AG09319 (cell line): Measurements from ENCODE around the gene ZFAND4.

ENCODE experiments used
- DNase-seq: peaks from one replicate; pipeline ENCODE4 v3.0.0-alpha.2; 2010; ENCODE audit warnings: low read depth; ENCODE audit errors: extremely low read depth
- TF ChIP-seq, protein P1 (sequence below): IDR thresholded peaks from 2 replicates; pipeline ENCODE4 v1.5.1; 2011; ENCODE audit warnings: low read depth, mild to moderate bottlenecking, inconsistent platforms, low read length, moderate library complexity

The ZFAND4 gene

DNA sequence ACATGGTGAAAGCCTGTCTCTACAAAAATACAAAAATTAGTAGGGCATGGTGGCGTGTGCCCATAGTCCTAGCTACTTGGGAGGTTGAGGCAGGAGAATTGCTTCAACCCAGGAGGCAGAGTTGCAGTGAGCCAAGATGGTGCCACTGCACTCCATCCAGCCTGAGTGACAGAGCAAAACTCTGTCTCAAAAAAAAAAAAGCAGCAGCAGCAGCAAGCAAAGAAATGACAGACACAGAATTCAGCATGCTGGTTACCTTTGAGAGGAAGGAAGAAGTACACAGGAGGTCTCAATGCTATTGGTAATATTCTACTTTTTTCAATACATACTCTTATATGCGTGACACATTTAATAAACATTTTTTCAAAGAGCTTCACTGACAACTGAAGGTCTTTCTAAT, 81.3 kb downstream of the ZFAND4 start:
- DNase-seq = no peak
- TF ChIP-seq, protein P1, sequence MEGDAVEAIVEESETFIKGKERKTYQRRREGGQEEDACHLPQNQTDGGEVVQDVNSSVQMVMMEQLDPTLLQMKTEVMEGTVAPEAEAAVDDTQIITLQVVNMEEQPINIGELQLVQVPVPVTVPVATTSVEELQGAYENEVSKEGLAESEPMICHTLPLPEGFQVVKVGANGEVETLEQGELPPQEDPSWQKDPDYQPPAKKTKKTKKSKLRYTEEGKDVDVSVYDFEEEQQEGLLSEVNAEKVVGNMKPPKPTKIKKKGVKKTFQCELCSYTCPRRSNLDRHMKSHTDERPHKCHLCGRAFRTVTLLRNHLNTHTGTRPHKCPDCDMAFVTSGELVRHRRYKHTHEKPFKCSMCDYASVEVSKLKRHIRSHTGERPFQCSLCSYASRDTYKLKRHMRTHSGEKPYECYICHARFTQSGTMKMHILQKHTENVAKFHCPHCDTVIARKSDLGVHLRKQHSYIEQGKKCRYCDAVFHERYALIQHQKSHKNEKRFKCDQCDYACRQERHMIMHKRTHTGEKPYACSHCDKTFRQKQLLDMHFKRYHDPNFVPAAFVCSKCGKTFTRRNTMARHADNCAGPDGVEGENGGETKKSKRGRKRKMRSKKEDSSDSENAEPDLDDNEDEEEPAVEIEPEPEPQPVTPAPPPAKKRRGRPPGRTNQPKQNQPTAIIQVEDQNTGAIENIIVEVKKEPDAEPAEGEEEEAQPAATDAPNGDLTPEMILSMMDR = no peak

DNA sequence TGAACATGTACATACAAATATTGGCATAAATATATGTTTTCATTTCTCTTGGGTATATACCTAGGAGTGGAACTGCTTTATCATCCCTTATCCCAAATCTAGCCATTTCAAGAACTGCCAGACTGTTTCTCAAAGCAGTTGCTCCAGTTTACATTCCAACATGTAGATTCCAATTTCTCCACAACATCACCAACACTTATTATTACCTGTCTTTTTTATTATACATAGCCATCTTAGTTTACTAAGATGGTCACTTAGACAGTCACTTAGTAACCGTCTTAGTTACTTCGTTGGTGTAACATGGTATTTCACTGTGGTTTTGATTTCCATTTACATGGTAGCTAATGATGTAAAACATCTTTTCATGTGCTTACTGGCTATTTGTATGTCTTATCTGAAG, 82.7 kb downstream of the ZFAND4 start:
- DNase-seq = no peak
- TF ChIP-seq, protein P1 = no peak

DNA sequence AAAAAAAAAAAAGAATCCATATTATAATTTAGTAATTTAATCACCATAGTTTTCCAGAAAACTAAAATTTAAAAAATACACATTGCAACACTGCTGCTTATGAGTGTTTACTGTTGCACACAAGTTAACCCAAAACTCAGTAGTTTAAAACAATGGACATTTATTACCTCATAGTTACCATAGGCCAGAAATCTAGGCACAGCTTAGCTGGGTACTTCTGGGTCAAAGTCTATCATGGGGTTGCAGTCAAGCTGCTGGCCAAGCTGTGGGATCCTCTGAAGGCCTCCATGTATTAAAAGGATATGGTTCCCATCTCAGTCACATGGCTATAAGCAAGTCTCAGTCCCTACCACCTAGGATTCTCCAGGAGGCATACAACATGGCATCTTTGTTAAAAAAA, 83.6 kb downstream of the ZFAND4 start:
- no peak for DNase-seq

DNA sequence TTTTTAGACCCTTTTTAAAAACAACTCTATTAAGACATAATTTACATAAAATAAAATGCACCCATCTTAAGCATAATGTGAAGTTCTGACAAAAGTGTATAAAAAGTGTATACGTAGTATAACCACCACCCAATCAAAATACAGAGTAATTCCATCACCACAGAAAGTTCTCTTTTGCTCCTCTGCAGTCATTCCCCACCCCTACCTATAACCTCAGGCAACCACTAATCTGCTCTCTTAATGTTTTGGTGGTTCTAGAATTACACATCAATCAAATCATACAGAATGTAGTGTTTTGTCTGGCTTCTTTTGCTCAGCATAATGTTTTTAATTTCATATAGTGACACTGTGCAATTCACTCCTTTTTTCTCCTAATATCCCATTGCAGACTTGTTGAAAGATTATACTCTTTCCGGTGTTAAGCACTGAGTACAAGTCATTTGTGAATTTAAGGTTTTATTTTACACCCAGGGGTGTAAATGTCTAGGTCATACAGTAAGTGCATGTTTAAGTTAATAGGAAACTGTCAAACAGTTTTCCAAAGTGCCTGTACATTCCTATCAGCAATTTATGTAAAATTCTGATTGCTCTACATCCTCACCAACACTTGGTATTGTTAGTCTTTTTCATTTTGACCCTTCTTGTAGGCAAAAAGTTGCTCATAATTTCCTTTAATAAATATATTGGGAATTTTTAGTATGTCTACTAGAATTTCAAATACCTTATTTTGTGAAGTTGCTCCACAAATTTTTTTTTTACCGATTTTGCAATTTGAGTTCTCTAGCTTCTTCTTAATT, 86.3 kb downstream of the ZFAND4 start:
- TF ChIP-seq, protein P1 = no peak
- no peak for DNase-seq

More for the DNA sequence above, 83.6 kb downstream of the ZFAND4 start:
- TF ChIP-seq, protein P1 = no peak

DNA sequence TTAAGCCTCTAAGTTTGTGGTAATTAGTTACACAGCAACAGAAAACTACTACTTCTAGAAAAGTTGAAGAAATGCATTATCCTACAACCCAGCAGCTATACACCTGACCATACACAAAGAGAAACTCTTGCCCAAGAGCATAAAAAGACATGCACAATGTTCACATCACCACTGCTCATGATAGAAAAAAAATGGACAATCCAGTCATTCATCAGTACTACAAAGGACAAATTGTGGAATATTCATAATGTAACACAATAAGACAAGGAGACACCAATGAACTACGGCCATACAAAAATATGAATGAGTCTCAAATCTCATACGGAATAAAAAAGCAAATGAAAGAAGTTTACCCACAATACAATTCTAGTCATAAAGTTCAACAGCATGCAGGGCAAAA, 87.4 kb downstream of the ZFAND4 start:
- no peak for DNase-seq

DNA sequence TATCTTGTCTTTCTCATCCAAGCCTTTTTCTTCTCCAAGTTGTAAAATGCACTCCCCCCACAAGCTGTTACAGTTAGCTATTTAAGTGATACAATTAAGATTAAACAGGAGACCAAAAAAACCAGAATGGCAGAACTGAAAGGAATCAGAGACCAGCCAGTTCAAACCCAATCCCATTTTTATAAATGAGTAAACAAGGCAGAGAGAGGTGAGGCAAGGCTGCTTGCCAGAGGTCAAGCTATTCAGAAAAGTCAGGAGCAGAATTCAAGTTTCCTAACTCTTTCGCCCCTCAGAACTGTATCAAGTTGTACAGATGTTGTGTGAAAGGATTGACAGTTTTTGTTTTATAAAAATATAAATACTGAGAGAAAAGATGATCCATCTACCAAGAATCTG, 90.2 kb downstream of the ZFAND4 start:
- DNase-seq = no peak
- TF ChIP-seq, protein P1 = no peak

More for the DNA sequence above, 87.4 kb downstream of the ZFAND4 start:
- TF ChIP-seq, protein P1 = no peak

DNA sequence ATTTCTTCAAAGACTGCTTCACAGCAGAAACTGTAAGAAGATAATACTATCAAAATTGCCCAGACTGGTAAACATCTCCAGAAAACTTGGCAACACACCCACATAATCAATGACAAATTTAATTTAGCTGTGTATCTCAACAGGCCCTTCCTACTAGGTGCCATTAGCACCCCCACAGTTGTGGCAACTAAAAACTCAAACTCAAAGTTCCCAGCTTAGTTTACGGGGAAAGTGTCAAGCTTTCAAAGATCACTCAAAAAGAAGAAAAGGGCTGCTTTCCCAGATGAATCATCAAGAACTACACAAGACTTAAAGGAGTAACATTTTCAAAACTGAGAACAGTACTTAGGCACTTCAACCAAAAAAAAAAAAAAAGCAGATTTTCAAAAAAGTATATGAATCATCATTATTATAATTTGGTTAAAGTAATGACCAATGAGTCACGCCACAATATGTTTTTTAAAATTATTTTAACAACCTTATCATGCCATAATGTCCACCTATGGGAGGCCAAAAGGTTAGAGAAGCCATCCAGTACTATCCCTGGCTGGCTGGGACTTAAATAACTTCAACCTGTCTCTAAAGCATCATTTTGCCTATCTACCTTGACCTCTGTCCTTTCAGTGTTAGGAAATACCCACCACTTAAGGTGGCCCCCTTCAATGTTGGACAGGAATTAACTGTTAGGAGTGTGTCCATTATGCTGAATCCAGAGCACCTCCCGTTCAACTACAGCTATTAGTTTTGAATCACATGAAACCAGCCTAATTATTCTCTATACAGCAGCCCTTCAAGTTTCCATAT, 90.8 kb downstream of the ZFAND4 start:
- DNase-seq = no peak
- TF ChIP-seq, protein P1 = no peak
